ENCODE results near the gene MAPK11. TPM values are rescaled to one million over a fixed set of nuclear protein-coding genes. Genes with fewer than 3 reads are reported as not detected.

MAPK11 gene
- total and polyA plus RNA-seq, 10 of the 15 experiments (the other 5 are each of a cell fraction or from before 2014, with no cell fraction given) = 0.05 to 12.8 (median 3.7) TPM

DNA sequence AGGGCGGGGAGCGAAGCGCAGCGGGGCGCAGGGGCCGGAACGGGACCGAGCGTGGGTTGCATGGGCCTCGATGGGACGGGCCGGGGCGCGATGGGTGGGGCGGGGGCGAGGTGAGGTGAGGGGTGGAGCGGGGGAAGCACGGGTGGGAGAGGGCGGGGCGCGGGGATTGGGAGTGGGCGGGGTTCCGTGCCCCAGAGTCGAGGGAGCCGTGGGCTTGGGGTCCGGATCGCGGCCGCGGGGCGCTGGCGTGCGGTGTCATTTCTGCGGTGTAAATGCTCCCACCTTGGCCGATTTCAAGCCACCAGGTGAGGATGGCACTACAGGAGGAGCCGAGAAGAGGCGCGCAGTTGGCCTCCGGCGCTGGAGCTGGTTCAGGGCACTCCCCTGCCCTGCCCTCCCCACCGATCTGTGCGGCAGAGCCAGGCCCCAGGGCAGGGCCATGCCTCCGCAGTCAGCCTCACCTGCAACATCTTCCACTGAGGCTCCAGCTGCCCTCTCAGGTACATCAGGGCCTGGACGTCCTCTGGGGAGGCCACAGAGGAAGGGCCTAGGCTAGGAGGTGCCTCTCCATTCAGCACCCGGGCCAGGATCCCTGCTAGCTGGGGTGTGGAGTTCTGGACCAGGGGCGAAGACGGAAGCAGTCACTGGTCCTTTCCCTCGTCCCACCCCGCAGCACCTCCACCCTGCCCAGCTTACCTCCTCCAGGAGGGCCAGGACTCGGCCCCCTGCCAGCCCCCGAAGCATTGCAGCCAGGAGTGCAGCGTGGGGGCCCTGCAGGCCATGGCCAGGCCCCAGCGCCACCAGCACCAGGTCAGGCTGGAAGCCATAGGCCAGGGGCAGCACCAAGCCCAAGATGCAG is 24.7 kb downstream of the MAPK11 start:
- 12% methylated on average over 33 of the region's 53 CpGs for WGBS (ENCODE audit: insufficient coverage, insufficient replicate concordance, low lambda C conversion rate, missing lambda C conversion rate)
- ChIA-PET SMC1A (ENCODE audit: uncharacterized antibody, unreplicated experiment) (no interaction called here), CTCF (interaction anchor here (1.2 to 1.6 kb wide), 2 partner anchors 8 to 16 kb away, joined by 3 read pairs; no protein-coding TSS in a partner anchor), RAD21 (ENCODE audit: unreplicated experiment) (no interaction called here), POLR2A (no interaction called here)
- peaks cover 59% of the 10 kb centered on the region for H3K79me2 ChIP-seq (ENCODE audit: control insufficient read depth, insufficient read depth, low read length)
- H3K4me2 ChIP-seq (ENCODE audit: control insufficient read depth, insufficient read depth) = peak overlapping the region; percentile 91
- H2AFZ ChIP-seq (ENCODE audit: control insufficient read depth, low read depth, low read length) = peak overlapping the region; percentile 90
- peak overlapping the region; percentile 90 for H3K9ac ChIP-seq (ENCODE audit: control insufficient read depth, insufficient read depth, low read length)
- peak overlapping the region; percentile 83 for H3K4me3 ChIP-seq
- peak overlapping the region; percentile 71 for H3K27ac ChIP-seq (ENCODE audit: control insufficient read depth, insufficient read depth)
- BruUV-seq (replicated peaks) = no TSS peak
- H3K9me3 ChIP-seq (replicated peaks; ENCODE audit: control insufficient read depth, insufficient read depth, low read length) = no peaks in the 10 kb centered on the region
- H3K36me3 ChIP-seq (ENCODE audit: control insufficient read depth in 2 of 2, insufficient read depth in 2 of 2, low read length in 1 of 2) = peaks cover 6 to 14% of the 10 kb centered on the region in 2 experiments; a peak in 3 of 4 replicates
- H3K27me3 ChIP-seq (replicated peaks in 1 of 2; ENCODE audit: control insufficient read depth in 2 of 2, insufficient read depth in 2 of 2, low read length in 1 of 2) = no peaks in the 10 kb centered on the region
- intact Hi-C loops (cut with micrococcal nuclease; ENCODE audit: unreplicated experiment) (loop anchor here (10.0 kb wide), 1 partner anchor 229 kb away; the partner anchor contains the start of gene SBF1), in situ Hi-C loops (cut with MboI) (no loop called here)
- TF ChIP-seq EGR1 (IDR thresholded peaks at IDR 0.05; ENCODE audit: borderline replicate concordance in 1 of 2, low read depth in 2 of 2, low read length in 2 of 2) (peak; percentile 1 to 40; a peak in 2 of 3 replicates), EP300 (IDR thresholded peaks at IDR 0.05; ENCODE audit: borderline replicate concordance in 1 of 2, control insufficient read depth in 1 of 2, low read depth in 2 of 2, low read length in 2 of 2) (no peak), POLR2AphosphoS5 (IDR thresholded peaks at IDR 0.05; ENCODE audit: low read length) (0 out of 2 replicates have a peak, but pooled peaks have one; percentile 9), NBN (IDR thresholded peaks at IDR 0.05) (no peak), RUNX3 (IDR thresholded peaks at IDR 0.05; ENCODE audit: low read length) (no peak), SP1 (IDR thresholded peaks at IDR 0.05; ENCODE audit: low read depth, low read length) (no peak), RBBP5 (conservative IDR thresholded peaks at IDR 0.05) (no peak), CEBPB (IDR thresholded peaks at IDR 0.05; ENCODE audit: borderline replicate concordance in 1 of 2, low read depth in 2 of 2, low read length in 2 of 2) (no peak), ZNF207 (IDR thresholded peaks at IDR 0.05; ENCODE audit: borderline replicate concordance) (no peak), DPF2 (IDR thresholded peaks at IDR 0.05) (no peak), PAX5 (IDR thresholded peaks at IDR 0.05; ENCODE audit: borderline replicate concordance, low read depth, low read length) (no peak)
- TF ChIP-seq, protein P1, sequence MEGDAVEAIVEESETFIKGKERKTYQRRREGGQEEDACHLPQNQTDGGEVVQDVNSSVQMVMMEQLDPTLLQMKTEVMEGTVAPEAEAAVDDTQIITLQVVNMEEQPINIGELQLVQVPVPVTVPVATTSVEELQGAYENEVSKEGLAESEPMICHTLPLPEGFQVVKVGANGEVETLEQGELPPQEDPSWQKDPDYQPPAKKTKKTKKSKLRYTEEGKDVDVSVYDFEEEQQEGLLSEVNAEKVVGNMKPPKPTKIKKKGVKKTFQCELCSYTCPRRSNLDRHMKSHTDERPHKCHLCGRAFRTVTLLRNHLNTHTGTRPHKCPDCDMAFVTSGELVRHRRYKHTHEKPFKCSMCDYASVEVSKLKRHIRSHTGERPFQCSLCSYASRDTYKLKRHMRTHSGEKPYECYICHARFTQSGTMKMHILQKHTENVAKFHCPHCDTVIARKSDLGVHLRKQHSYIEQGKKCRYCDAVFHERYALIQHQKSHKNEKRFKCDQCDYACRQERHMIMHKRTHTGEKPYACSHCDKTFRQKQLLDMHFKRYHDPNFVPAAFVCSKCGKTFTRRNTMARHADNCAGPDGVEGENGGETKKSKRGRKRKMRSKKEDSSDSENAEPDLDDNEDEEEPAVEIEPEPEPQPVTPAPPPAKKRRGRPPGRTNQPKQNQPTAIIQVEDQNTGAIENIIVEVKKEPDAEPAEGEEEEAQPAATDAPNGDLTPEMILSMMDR (IDR thresholded peaks at IDR 0.05 in 2 of 3, conservative IDR thresholded peaks at IDR 0.05 in 1 of 3; ENCODE audit: control insufficient read depth in 2 of 3, extremely low read depth in 1 of 3, insufficient read depth in 1 of 3, low read depth in 3 of 3, low read length in 3 of 3) = no peak
- FAIRE-seq = no peak
- peaks cover 28% of the 10 kb centered on the region for H3K4me1 ChIP-seq (ENCODE audit: control insufficient read depth, insufficient read depth, low read length)
- no peak for DNase-seq (ENCODE audit: low read depth, low spot score)
- no peaks in the 10 kb centered on the region; the same call in none of the 2 replicates for H4K20me1 ChIP-seq (ENCODE audit: control insufficient read depth, insufficient read depth)
- peak; percentile 27 for ATAC-seq

Measured in GM12878 (cell line).